ENCODE data around the gene RAB11FIP3.

Gene RAB11FIP3

DNA sequence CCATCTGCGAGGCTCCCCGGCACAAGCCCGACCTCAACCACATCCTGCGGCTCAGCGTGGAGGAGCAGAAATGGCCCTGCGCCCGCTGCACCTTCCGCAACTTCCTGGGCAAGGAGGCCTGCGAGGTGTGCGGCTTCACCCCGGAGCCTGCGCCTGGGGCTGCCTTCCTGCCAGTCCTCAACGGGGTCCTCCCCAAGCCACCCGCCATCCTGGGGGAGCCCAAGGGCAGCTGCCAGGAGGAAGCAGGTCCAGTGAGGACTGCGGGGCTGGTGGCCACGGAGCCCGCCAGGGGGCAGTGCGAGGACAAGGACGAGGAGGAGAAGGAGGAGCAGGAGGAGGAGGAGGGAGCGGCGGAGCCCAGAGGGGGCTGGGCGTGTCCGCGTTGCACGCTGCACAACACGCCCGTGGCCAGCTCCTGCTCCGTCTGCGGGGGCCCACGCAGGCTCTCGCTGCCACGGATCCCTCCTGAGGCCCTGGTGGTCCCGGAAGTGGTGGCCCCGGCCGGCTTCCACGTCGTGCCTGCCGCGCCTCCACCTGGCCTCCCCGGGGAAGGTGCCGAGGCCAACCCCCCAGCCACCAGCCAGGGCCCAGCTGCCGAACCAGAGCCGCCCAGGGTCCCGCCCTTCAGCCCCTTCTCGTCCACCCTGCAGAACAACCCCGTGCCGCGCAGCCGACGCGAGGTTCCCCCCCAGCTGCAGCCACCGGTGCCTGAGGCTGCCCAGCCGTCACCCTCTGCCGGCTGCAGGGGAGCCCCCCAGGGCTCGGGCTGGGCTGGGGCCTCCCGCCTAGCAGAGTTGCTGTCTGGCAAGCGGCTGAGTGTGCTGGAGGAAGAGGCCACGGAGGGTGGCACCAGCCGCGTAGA lies 121.7 kb downstream of the RAB11FIP3 start:
- in situ Hi-C loops (cut with MboI; ENCODE audit: low sequenced_read_pairs): no loop called here

DNA sequence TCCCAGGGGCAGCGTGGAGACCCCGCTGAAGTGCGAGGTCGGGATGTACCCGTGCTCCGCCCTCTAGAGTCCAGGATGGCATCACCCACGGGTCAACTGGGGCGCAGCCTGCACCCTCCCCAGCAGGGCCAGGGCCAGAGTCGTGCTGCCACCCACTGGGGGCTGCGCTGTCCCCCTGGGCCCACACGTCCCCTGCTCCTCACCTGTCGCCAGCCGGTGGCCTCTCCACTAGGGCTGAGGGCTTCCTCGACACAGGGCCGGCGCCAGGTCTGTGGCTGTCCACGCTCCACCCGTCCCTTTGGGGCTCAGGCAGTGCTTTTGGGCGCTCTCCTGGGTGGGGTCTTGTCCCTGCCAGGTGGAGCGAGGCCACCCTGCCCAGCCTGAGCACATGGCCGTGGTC lies 123.1 kb downstream of the RAB11FIP3 start:
- in situ Hi-C loops (cut with MboI; ENCODE audit: low sequenced_read_pairs): no loop called here

DNA sequence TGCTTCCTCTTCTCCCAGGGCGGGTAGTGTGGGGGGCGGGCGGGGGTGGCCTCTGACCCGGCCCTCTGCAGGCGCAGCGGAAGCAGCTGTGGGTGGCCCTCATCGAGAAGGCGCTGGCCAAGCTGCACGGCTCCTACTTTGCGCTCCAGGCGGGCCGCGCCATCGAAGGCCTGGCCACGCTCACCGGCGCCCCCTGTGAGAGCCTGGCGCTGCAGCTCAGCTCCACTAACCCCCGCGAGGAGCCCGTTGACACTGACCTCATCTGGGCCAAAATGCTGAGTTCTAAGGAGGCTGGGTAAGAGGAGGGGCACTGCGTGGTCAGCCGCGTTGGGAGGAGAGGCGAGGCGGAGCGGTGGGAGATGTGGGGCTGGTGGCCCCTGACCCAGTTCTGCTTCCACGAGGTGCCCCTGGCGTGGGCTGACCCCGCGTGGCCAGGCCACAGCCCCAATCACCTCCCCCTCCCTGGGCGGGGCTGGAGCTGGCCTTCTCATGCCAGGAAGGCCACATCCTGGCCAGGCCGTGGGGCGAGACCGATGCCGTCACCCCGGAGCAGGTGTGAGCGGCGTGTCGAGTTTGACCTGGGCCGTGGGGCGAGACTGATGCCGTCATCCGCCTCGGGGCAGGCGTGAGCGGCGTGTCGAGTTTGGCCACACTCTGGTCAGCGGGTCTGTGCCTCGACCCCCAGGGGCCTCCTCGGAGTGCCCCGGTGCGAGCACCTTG lies 124.3 kb downstream of the RAB11FIP3 start:
- in situ Hi-C loops (cut with MboI; ENCODE audit: low sequenced_read_pairs): no loop called here

DNA sequence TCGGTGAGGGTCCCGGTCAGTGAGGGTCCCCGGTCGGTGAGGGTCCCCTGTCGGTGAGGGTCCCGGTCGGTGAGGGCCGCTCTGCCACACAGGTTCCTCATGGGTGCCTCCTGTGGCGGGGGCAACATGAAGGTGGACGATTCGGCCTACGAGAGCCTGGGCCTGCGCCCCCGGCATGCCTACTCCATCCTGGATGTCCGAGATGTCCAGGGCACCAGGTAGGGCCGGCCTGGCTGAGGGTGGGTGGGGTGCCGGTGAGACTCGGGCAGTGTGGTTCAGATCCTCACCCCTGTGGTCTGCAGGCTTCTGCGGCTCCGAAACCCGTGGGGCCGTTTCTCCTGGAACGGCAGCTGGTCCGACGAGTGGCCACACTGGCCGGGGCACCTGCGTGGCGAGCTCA lies 125.8 kb downstream of the RAB11FIP3 start:
- in situ Hi-C loops (cut with MboI; ENCODE audit: low sequenced_read_pairs): no loop called here

DNA sequence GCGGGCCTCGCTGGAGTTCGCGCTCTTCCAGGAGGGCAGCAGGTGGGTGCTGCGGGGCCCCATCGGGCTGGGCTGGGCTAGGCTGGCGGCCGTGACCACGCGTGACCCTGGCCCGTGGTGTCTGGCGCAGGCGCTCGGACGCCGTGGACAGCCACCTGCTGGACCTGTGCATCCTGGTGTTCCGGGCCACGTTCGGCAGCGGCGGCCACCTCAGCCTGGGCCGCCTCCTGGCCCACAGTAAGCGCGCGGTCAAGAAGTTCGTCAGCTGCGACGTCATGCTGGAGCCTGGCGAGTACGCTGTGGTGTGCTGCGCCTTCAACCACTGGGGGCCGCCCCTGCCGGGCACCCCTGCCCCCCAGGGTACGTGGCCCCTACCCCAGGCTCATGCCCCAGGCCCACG lies 126.7 kb downstream of the RAB11FIP3 start:
- in situ Hi-C loops (cut with MboI; ENCODE audit: low sequenced_read_pairs): no loop called here

DNA sequence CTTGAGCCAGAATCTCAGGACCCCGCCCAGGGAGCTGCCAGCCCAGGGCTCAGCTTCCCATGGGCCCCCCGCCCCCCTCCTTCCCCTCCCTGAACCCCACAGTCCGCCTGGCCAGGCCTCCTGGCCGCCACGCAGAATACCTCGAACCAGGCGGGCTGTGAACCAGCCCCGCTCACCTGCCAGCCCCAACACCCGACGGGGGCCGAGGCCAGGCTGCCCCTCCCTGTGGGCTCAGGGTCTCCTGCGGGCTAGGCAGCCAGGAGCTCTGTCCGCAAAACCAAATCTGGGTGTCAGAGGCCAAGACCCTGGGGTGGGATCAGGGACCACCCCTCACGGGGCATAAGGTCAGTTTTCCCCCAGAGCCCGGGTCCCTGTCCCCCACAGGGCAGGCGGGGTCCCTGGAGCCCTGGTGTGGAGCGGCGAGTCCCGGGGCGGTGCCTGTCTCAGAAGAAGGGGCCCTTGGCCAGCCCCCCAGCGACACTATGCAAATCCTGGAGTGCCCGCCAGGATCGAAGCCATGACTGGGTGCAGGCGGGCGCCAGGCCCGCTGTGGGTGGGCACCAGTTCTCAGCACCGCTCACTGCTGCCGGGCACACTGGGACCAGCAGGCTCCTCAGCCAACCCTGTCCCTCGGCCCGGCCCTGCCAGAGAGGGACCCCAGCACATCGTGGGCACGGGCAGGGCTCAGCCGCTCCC lies 128.3 kb downstream of the RAB11FIP3 start:
- in situ Hi-C loops (cut with MboI; ENCODE audit: low sequenced_read_pairs): no loop called here

DNA sequence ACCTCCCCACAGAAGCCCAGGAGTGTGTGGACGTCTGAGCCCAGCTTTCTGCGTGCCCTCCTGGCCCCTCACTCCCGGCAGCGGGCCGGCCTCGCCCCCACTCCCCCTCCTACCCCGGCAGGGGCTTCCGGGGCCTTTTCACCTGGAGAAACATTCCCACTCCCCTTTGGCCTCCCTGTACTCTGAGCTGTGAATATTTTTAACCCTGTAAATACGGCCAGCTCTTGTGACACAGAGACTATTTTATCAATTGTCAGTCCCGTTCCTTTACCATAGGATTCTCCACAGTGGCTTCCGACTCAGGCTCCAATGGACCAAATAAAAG lies 128.8 kb downstream of the RAB11FIP3 start:
- in situ Hi-C loops (cut with MboI; ENCODE audit: low sequenced_read_pairs): no loop called here

DNA sequence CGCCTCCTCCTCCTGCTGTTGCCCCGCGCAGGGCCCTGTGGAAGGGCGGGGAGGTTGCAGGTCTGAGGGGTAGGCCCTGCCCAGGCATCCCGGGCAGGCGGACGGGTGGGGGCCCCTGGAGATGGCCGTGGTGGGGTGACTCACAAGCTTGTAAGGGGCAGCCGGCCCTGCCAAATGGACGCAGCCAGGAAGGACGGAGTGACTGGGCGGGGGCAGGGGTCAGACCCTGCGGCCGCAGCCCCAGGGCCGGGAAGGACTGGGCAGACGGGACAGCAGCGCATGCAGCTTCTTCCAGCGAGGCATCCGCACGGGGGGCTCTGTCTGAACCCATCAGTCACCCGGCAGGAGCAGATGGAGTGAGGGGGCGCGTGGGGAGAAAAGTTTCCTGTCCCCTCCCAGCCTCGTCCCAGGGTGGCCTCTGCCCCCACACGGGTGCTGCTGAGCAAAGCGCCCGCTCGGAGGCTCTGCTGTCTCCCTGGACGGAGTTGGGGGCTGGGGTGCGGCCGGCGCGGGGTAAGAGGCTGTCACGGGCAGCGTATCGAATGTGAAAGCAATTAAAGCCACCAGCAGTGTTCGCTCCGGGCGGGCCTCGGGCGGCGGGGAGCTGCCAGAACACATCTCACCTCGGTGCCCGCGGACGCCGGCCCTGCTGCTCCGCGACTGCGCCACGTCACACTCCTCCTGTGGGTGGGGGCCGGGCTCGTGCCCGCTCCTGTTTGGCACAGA lies 129.4 kb downstream of the RAB11FIP3 start:
- in situ Hi-C loops (cut with MboI; ENCODE audit: low sequenced_read_pairs): no loop called here

DNA sequence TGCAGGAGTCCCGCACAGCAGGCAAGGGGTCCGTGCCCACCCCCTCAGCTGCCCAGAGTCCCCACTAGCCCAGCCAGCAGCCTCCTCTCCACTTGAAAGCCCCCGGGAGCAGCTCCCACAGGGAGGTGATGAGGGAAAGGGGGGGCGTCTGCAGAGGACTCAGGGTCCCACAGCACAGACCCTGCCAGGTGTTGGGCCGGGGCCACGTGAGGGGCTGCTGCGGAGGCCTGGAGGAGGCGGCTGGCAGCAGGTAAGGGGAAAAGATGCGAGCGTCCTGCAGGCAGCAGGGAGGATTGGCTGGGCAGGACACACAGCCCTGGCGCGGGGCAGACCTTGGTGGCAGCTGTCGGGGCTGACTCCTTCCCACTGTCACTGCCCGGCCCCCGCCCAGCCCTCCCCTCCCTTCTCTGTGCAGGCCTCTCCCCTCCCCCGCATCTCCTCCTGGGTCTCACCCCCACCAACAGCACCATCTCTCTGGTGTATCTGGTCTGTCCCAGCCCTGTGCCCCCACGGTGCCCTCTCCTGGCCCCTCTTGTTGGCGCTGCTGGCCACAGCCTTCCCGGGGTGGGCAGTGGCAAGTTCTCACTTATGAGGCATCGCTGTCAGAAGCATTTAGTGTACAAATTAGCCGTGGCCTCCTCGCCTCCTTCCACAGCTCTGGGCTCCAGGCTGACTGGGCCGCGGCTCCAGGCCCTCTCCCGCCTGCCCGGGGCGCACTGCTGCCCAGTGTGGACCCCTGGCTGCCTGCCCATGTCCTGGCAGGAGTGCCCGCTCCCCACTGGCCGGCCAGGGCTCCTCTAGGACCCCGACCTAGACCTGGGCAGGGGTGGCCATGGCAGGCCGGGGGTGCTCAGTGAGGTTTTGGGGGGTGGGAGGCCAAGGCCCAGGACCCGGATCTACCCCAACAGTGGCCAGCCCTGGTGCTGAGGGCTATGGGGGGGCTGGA lies 130.4 kb downstream of the RAB11FIP3 start:
- in situ Hi-C loops (cut with MboI; ENCODE audit: low sequenced_read_pairs): no loop called here

DNA sequence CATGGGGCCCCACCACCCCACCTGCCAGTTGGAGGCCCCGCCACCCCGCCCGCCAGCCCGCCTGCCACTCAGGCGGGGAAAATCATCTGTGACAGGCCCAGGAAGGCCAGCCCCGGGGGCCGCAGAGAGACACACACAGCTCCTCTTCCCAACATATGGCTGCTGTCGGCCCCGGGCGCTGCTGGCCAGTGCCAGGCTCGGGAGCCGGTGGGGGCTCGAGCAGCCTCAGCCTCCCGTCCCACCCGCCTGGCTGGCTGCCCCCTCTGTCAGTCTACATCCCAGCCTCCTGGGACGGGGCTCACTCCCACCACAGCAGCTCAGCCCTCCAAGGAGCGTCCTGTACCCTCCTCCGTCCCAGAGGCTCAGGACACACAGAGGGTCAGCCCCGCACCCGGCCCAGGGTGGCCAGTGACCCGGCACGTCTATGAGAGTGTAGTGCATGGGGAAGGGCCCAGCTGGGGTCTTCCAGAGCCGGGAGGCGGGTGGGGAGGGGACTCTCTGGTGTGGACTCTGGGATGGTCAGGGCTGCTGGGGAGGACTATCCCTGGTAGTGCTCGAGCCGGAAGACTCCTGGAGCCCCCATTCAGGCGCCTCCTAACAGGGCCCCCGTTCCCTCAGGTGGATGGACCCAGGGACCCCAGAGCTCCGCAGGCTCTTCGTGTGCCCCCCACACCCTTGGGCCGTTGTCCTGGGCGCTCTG lies 131.2 kb downstream of the RAB11FIP3 start:
- in situ Hi-C loops (cut with MboI; ENCODE audit: low sequenced_read_pairs): no loop called here

DNA sequence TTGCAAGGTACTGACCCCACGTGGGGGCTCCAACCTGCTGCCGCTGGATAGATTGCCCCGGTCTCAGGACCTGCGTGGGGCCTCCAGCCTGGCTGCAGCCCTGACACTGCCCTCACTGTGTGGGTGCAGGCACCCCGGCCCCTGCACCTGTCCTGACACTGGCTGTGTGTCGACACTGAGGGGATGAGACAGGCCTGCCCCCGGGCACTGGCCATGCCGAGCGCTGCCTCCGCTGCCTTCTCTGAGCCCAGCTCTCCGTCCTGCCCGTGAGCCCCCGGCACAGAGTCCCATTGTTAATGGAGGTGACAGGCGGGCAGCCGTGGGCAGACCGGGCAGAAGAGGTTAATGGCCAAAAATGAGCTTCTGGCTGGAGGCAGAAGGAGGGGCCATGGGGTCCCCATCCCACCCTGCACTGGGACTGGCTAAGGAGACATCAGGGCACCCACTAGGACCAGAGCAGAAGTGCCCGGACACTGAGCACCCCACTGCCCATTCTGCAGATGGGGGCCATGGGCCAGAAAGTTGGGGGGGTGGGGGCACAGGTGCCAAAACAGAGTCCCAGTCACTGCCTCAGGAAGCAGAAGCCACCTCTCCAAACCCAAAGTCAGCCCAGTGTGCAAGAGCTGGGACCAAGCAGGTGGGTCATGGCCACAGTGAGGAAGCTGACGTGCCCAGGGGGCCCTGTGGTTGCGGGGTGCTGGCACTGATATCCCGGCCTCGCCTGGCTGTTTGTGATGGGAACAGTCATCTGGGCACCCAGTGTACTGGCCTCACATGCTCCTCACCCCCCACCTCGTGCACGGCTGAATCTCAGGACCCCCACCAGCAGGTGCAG lies 132.2 kb downstream of the RAB11FIP3 start:
- in situ Hi-C loops (cut with MboI; ENCODE audit: low sequenced_read_pairs): no loop called here

DNA sequence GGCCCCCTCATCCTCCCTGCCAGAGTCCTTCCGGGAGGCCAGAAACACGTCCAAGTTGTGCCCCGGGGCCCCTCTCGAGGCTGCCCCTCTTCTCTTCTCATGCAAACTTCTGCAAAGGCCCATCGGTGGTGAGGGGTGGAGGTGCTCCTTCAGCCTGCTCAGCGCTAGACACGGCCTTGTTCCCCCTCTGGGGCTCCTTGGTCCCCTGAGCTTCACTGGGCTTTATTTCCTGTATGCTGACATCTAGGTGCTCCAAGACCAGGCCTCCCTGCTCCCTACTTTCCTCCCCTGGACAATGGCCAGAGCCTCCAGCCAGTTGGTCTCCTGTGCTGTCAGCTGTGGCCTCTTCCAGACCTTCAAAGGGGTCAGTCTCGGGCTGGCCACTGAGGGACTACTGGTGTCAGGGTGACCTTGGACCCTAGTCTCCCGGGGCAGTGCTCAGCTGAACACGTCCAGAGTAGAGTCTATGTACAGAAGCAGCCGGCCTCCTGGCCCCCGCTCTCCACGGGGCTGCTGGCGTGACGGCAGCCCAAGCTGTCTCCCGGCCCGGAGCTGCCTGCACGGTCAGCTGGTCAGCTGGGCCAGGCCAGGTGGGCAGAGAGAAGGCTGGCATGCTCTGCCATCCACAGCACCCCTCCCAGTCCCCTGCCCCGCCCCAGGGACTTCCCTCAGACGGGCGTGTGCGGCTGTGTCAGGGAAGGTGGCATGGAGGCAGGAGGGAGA lies 133.0 kb downstream of the RAB11FIP3 start:
- in situ Hi-C loops (cut with MboI; ENCODE audit: low sequenced_read_pairs): no loop called here

DNA sequence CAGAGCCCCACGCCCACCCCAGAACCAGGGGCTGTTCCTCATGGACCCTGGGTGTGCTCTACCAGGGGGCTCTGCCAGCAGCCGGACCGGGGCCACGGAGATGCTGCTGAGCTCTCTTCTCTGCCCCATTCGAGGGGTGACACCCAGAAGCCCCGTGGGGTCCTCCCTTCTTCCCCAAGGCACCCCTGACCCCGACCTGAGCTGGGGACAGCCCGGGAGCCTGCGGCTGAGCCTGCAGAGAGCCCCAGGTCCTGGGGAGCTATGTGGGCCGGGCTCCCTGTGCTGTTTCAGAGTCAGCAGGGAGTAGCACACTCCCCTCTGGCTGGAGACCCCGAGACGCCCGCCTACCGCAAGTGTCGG lies 133.6 kb downstream of the RAB11FIP3 start:
- in situ Hi-C loops (cut with MboI; ENCODE audit: low sequenced_read_pairs): no loop called here

DNA sequence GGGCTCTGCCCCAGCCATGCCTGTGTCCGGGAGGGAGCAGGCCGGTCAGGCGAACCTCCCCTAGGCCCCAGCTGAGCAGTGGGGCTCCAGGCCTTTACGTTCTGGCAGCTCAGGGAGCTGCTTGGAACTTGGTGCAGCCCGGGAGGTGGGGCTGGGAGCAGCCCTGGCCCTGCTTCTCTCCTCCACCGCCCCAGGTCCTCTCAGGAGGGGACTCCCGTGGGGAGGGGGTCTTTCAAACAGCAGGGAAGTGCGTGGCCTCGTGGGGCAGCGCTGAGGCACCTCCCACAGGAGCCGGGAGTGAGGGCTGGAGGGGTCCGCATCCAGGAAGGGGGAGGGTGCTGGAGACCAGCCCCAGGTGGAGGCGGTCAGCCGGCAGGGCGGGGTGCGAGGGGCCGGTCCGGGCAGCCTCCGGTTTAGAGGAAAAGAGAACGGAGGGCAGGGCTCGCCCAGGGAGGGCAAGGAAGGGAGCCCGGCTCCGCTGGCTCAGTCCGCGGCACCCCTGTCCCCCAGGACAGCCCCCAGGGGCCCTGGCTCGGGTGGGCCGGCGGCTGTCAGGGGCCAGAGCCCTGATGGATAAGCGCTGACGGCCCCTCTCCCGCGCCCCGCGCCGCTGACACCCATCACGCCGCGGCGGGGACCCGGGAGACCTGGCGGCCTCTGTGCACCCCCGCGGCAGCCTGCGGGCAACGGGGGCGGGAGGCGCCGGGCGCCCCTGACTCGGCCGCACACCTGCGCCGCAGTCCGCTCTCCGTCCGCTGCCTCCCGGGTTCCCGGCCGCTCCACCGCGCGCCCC lies 134.2 kb downstream of the RAB11FIP3 start:
- in situ Hi-C loops (cut with MboI; ENCODE audit: low sequenced_read_pairs): no loop called here

DNA sequence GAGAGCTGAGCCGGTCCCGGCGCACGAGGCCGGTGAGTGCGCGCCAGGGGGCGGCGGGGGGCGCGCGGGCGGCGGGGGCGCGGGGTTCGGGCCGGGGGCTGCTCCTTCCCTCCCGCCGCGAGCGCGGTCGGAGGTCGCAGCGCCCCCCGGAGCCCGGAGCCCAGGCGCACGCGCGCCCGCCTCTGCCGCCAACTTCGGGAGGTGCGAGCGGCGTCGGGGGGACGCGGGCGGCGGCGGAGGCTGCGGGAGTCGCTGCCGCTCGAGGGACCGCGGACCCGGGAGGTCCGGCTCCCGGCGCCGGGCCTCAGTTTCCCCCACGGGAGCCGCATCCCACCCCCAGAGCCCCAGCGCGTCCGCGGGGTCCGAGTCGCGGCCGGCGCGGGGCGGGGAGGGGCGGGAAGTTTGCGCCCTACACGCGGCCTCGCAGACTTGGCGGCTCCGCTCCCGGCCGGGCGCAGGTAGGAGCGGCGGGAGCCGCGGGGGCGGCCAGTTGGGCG lies 134.8 kb downstream of the RAB11FIP3 start, which contains the start of gene PRR35:
PRR35 (plus strand) TSS at position 191 of the 497 bp plus-strand sequence. CDS start 2,901 bp downstream, outside the sequence.
- in situ Hi-C loops (cut with MboI; ENCODE audit: low sequenced_read_pairs): no loop called here

DNA sequence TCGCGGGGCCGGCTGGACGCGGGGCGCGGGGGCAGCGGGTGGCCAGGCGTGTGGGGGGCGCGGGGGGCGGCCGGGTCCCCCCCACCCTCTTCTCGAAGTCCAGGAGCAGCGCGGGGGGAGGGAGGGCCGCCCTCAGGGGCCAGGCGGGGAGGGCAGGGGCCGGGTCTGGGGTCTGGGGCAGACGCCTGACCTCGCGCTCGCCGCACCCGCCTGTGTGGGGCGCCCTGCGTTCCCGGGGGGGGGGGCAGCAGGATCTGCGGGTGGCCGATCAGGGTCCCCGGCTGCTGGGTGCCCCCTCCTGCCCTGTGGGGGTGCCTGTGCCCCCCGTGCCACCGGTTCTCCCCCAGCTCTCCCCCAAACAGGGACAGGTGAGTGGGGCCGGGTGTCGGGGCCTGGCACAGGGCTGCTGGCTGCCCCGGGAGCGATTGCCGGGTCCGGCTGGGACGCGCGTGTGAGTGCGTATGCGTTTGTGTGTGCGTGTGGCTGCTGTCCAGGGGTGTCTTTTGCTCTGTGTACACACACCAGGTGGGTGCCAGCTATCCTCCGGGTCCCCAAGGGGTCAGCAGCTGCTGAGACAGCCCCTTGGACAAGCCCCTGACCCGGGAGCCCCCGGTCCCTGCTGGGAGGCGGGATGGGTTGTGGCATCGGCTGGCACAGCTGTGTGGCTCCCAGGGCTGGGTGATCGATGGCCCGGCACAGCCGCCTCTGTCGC lies 135.4 kb downstream of the RAB11FIP3 start:
- in situ Hi-C loops (cut with MboI; ENCODE audit: low sequenced_read_pairs): no loop called here

All from HL-60/S4 (cell line).